ENCODE data around the gene MEIS1. TPM values are rescaled to one million over a fixed set of nuclear protein-coding genes. Genes with fewer than 3 reads are reported as not detected.

Gene MEIS1
- total RNA-seq, 1 experiment from 2014 or later: 0.66 TPM

- Histone ChIP-seq H3K4me1 (ENCODE audit: insufficient read depth, low read length) (peaks cover 4% of the 10 kb centered on the region), H3K9ac (ENCODE audit: extremely low read depth, insufficient read length, low read length) (no peak overlapping the region), H3K56ac (ENCODE audit: insufficient read length, low read depth, low read length) (no peak overlapping the region), H3K27ac (ENCODE audit: insufficient read length, low read depth, low read length) (no peak overlapping the region), H2BK12ac (ENCODE audit: insufficient read length, low read depth, low read length) (no peak overlapping the region), H2AK5ac (ENCODE audit: insufficient read length, low read length) (no peak overlapping the region), H3T11ph (ENCODE audit: low read length) (no peak overlapping the region), H4K91ac (ENCODE audit: insufficient read length, low read depth, low read length) (no peak overlapping the region), H2BK20ac (ENCODE audit: low read depth, low read length, poor library complexity, severe bottlenecking) (no peak overlapping the region), H3K79me1 (ENCODE audit: insufficient read depth, low read depth, low read length, poor library complexity, severe bottlenecking) (no peaks in the 10 kb centered on the region), H2BK120ac (ENCODE audit: low read depth, low read length, poor library complexity, severe bottlenecking) (no peak overlapping the region), H4K8ac (replicated peaks; ENCODE audit: insufficient read length, low read depth, low read length) (no peak overlapping the region), H2AFZ (ENCODE audit: low read length) (no peak overlapping the region), H3K18ac (ENCODE audit: insufficient read length, low read depth, low read length) (no peak overlapping the region), H4K5ac (ENCODE audit: insufficient read length, low read depth, low read length) (no peak overlapping the region), H4K20me1 (ENCODE audit: control insufficient read depth, insufficient read depth, insufficient read length) (no peaks in the 10 kb centered on the region), H3K4me2 (ENCODE audit: insufficient read depth, insufficient read length, low read length) (no peak overlapping the region), H3K4ac (ENCODE audit: low read depth, low read length) (no peak overlapping the region), H3K23ac (ENCODE audit: insufficient read length, low read depth, low read length) (no peak overlapping the region), H3K23me2 (ENCODE audit: insufficient read length, low read depth, low read length, poor library complexity, severe bottlenecking) (no peaks in the 10 kb centered on the region), H2BK15ac (ENCODE audit: low read depth, low read length) (no peak overlapping the region), H3K79me2 (ENCODE audit: insufficient read depth, low read length) (no peaks in the 10 kb centered on the region), H3K9me3 (ENCODE audit: control insufficient read depth, low read depth, low read length) (no peaks in the 10 kb centered on the region), H3K27me3 (ENCODE audit: insufficient read depth, low read length) (no peaks in the 10 kb centered on the region), H3K14ac (ENCODE audit: insufficient read depth, low read length) (no peak overlapping the region), H2BK5ac (ENCODE audit: insufficient read length, low read length) (no peak overlapping the region)
- Mint-ChIP-seq H3K27me3 (ENCODE audit: low read depth) (no peaks in the 10 kb centered on the region; the same call in 1 of the 2 replicates), H3K4me1 (peaks cover 21 to 25% of the 10 kb centered on the region in 2 experiments), H3K27ac (no peak overlapping the region), H3K36me3 (ENCODE audit: insufficient read depth in 1 of 3, low read depth in 3 of 3) (peaks cover 0 to 8% (median 3%) of the 10 kb centered on the region in 3 experiments; a peak in 4 of 7 replicates), H3K9me3 (peaks cover 0 to under 1% of the 10 kb centered on the region in 2 experiments; a peak in 1 of 5 replicates), H3K4me3 (no peak overlapping the region; a peak in 1 of 5 replicates)
- DNase-seq: no peak
- WGBS (ENCODE audit: extremely low coverage, insufficient read length, low lambda C conversion rate): no CpG with 5 or more reads among the region's 9 CpGs
- TF ChIP-seq CTCF (conservative IDR thresholded peaks at IDR 0.05): no peak
Measured at GRCh38 chr2:66387016-66387753, 47.7 kb upstream of the MEIS1 start.

Measured in H9 (cell line).